Natural killer cell (primary cell): ENCODE data around the gene KLHDC7A. TPM values are rescaled to one million over a fixed set of nuclear protein-coding genes. Genes with fewer than 3 reads are reported as not detected.

ENCODE experiments used
- ATAC-seq, 3 donors: fragments of 150-1000 bp in 2 of 3; fragments of 200-7000 bp in 1 of 3; cut with Tn5 transposase; 1 replicate in 1 of 3; 2 replicates in 2 of 3; pipeline ENCODE4 v1.10.0; 2021; ENCODE audit warnings: mild to moderate bottlenecking in 2 of 3, moderate library complexity in 2 of 3
- DNase-seq, 2 donors: peaks; one replicate each; pipeline versions ENCODE4 v3.0.0 to v3.0.0-alpha.2; 2013 to 2021; ENCODE audit warnings: mixed read lengths in 1 of 2
- H3K27ac ChIP-seq: one replicate; pipeline ENCODE4 v1.5.1; 2013; ENCODE audit warnings: mild to moderate bottlenecking, low read length
- H3K27me3 ChIP-seq: one replicate; pipeline ENCODE4 v1.6.1; 2013; ENCODE audit warnings: low read length; ENCODE audit not compliant: control insufficient read depth, insufficient read depth
- H3K36me3 ChIP-seq: one replicate; pipeline ENCODE4 v1.6.1; 2013; ENCODE audit warnings: low read length; ENCODE audit not compliant: control insufficient read depth, insufficient read depth
- H3K4me1 ChIP-seq: one replicate; pipeline ENCODE4 v1.6.1; 2013; ENCODE audit warnings: low read length; ENCODE audit not compliant: control insufficient read depth, insufficient read depth
- H3K4me3 ChIP-seq: one replicate; pipeline ENCODE4 v1.5.1; 2013; ENCODE audit warnings: low read length
- H3K9me3 ChIP-seq: one replicate; pipeline ENCODE4 v1.6.1; 2013; ENCODE audit warnings: low read length; ENCODE audit not compliant: control insufficient read depth, insufficient read depth
- H3K27ac Mint-ChIP-seq, 2 donors: one replicate each; pipeline ENCODE4 v1.8.0; 2022; ENCODE audit warnings: mild to moderate bottlenecking in 2 of 2, mixed read lengths in 2 of 2, moderate library complexity in 1 of 2
- H3K27me3 Mint-ChIP-seq, 2 donors: one replicate each; pipeline ENCODE4 v1.8.0; 2022; ENCODE audit warnings: low read depth in 2 of 2, mixed read lengths in 2 of 2
- H3K36me3 Mint-ChIP-seq: one replicate; pipeline ENCODE4 v1.8.0; 2022; ENCODE audit warnings: mixed read lengths
- H3K4me1 Mint-ChIP-seq, 2 donors: one replicate each; pipeline ENCODE4 v1.8.0; 2022; ENCODE audit warnings: mixed read lengths in 2 of 2
- H3K4me3 Mint-ChIP-seq: one replicate; pipeline ENCODE4 v1.8.0; 2022; ENCODE audit warnings: mild to moderate bottlenecking, moderate library complexity, mixed read lengths
- H3K9me3 Mint-ChIP-seq, 2 donors: one replicate each; pipeline ENCODE4 v1.8.0; 2022; ENCODE audit warnings: mixed read lengths in 2 of 2
- CTCF ChIP-seq: fragments of 200-600 bp; IDR thresholded peaks from one replicate; pipeline ENCODE4 v1.8.0; 2022; ENCODE audit warnings: antibody characterized with exemption
- WGBS: methylation state at CpG from one replicate; pipeline ENCODE4 v1.1.7; 2013; ENCODE audit warnings: missing lambda C conversion rate; ENCODE audit not compliant: insufficient coverage; 5-methylcytosine and 5-hydroxymethylcytosine counted together
- intact Hi-C: fragments of 100-400 bp; cut with micrococcal nuclease; formaldehyde crosslinking; loops from one replicate; pipeline ENCODE4 v1.14.2; 2022
- total RNA-seq, 4 donors: library from RNA; stranded (reverse); fragments of 120-200 nt in 1 of 4; gene quantifications; one replicate each; pipeline versions ENCODE4 v1.2.3 to v1.2.4, GENCODE V29; 2013 to 2022

The KLHDC7A gene
- total RNA-seq, 3 donors from 2014 or later (not counting 1 experiment from before 2014, with no cell fraction given): 0.43 TPM; not detected in 2

- WGBS: 90% methylated on average over 6 of the region's 6 CpGs
- intact Hi-C loops: no loop called here
- Histone ChIP-seq H3K27ac (no peak overlapping the region), H3K4me1 (no peaks in the 10 kb centered on the region), H3K27me3 (no peaks in the 10 kb centered on the region), H3K36me3 (no peaks in the 10 kb centered on the region), H3K4me3 (no peak overlapping the region), H3K9me3 (no peaks in the 10 kb centered on the region)
- H3K4me3 Mint-ChIP-seq: no peak overlapping the region
- peaks cover 14 to 28% of the 10 kb centered on the region in 2 donors for H3K27me3 Mint-ChIP-seq
- no peaks in the 10 kb centered on the region for H3K36me3 Mint-ChIP-seq
- H3K4me1 Mint-ChIP-seq: no peaks in the 10 kb centered on the region
- ATAC-seq: no peak
- no peak overlapping the region for H3K27ac Mint-ChIP-seq
- no peak for TF ChIP-seq CTCF
- no peaks in the 10 kb centered on the region for H3K9me3 Mint-ChIP-seq
- DNase-seq: no peak
These were observed 16.6 kb upstream of the KLHDC7A start for GRCh38 chr1:18463984-18464664.

GRCh38 chr1:18464665-18465050, 16.1 kb upstream of the KLHDC7A start:
- WGBS: 81% methylated on average over 8 of the region's 8 CpGs
- DNase-seq: no peak
- Mint-ChIP-seq H3K9me3 (no peaks in the 10 kb centered on the region), H3K27ac (no peak overlapping the region), H3K36me3 (no peaks in the 10 kb centered on the region), H3K27me3 (peaks cover 9 to 26% of the 10 kb centered on the region in 2 donors), H3K4me1 (no peaks in the 10 kb centered on the region), H3K4me3 (no peak overlapping the region)
- TF ChIP-seq CTCF: no peak
- Histone ChIP-seq H3K4me3 (no peak overlapping the region), H3K36me3 (no peaks in the 10 kb centered on the region), H3K4me1 (no peaks in the 10 kb centered on the region), H3K27ac (no peak overlapping the region), H3K27me3 (no peaks in the 10 kb centered on the region), H3K9me3 (no peaks in the 10 kb centered on the region)
- ATAC-seq: no peak
- intact Hi-C loops: no loop called here

- no peak for TF ChIP-seq CTCF
- Histone ChIP-seq H3K36me3 (no peaks in the 10 kb centered on the region), H3K27me3 (no peaks in the 10 kb centered on the region), H3K9me3 (no peaks in the 10 kb centered on the region), H3K27ac (no peak overlapping the region), H3K4me3 (no peak overlapping the region), H3K4me1 (no peaks in the 10 kb centered on the region)
- intact Hi-C loops: no loop called here
- no peaks in the 10 kb centered on the region for H3K9me3 Mint-ChIP-seq
- peaks cover 14 to 18% of the 10 kb centered on the region in 2 donors for H3K27me3 Mint-ChIP-seq
- whole genome bisulfite sequencing: 74% methylated on average over 7 of the region's 7 CpGs
- no peak overlapping the region for H3K27ac Mint-ChIP-seq
- no peaks in the 10 kb centered on the region for H3K36me3 Mint-ChIP-seq
- DNase-seq: no peak
- no peak for ATAC-seq
- no peak overlapping the region for H3K4me3 Mint-ChIP-seq
- H3K4me1 Mint-ChIP-seq: no peaks in the 10 kb centered on the region
These were observed 14.1 kb upstream of the KLHDC7A start for GRCh38 chr1:18466676-18467075.

- ATAC-seq (no peak), DNase-seq (no peak)
- TF ChIP-seq CTCF: no peak
- H3K9me3 ChIP-seq: no peaks in the 10 kb centered on the region
- Mint-ChIP-seq H3K4me3 (no peak overlapping the region), H3K9me3 (no peaks in the 10 kb centered on the region), H3K27ac (no peak overlapping the region), H3K4me1 (no peaks in the 10 kb centered on the region), H3K36me3 (no peaks in the 10 kb centered on the region), H3K27me3 (peaks cover 8 to 14% of the 10 kb centered on the region in 2 donors)
- H3K4me3 ChIP-seq: no peak overlapping the region
- no peaks in the 10 kb centered on the region for H3K36me3 ChIP-seq
- no peaks in the 10 kb centered on the region for H3K27me3 ChIP-seq
- intact Hi-C loops: no loop called here
- 75% methylated on average over 6 of the region's 6 CpGs for WGBS
- no peaks in the 10 kb centered on the region for H3K4me1 ChIP-seq
- H3K27ac ChIP-seq: no peak overlapping the region
These were observed 12.2 kb upstream of the KLHDC7A start for GRCh38 chr1:18468570-18468969.
